Nephron (organoid): ENCODE measurements around the gene KLHL1.

Source experiments
- H3K27ac Mint-ChIP-seq, 3 experiments: 2 replicates each; pipeline ENCODE4 v1.8.0; 2020; ENCODE audit warnings: mixed read lengths in 3 of 3, mild to moderate bottlenecking in 2 of 3, moderate library complexity in 1 of 3
- H3K27me3 Mint-ChIP-seq: 2 replicates; pipeline ENCODE4 v1.8.0; 2021; ENCODE audit warnings: low read depth, mild to moderate bottlenecking, moderate library complexity, mixed read lengths
- H3K36me3 Mint-ChIP-seq: 2 replicates; pipeline ENCODE4 v1.8.0; 2020; ENCODE audit warnings: low read depth, mixed read lengths
- H3K4me1 Mint-ChIP-seq: 2 replicates; pipeline ENCODE4 v1.8.0; 2020; ENCODE audit warnings: mixed read lengths
- H3K4me3 Mint-ChIP-seq, 3 experiments: 2 replicates each; pipeline ENCODE4 v1.8.0; 2020; ENCODE audit warnings: mild to moderate bottlenecking in 3 of 3, mixed read lengths in 3 of 3, moderate library complexity in 2 of 3
- H3K9me3 Mint-ChIP-seq: 2 replicates; pipeline ENCODE4 v1.8.0; 2020; ENCODE audit warnings: mixed read lengths
- CTCF ChIP-seq, 3 experiments: fragments of 200-600 bp; sonication (generic); IDR thresholded peaks; one replicate each; pipeline ENCODE4 v1.5.0; 2021; ENCODE audit warnings: antibody characterized with exemption in 3 of 3; ENCODE audit not compliant: unreplicated experiment in 3 of 3

KLHL1 gene

GRCh38 chr13:70080012-70080411 lies 28.2 kb downstream of the KLHL1 start:
- Mint-ChIP-seq H3K9me3 (no peaks in the 10 kb centered on the region), H3K4me1 (no peaks in the 10 kb centered on the region), H3K27me3 (no peaks in the 10 kb centered on the region), H3K4me3 (no peak overlapping the region), H3K36me3 (no peaks in the 10 kb centered on the region), H3K27ac (peak overlapping the region in 1 of 3 experiments; percentile 7)
- no peak for TF ChIP-seq CTCF (IDR thresholded peaks at IDR 0.05; ENCODE audit: unreplicated experiment in 3 of 3)

GRCh38 chr13:70054572-70054971 lies 53.7 kb downstream of the KLHL1 start:
- H3K36me3 Mint-ChIP-seq = no peaks in the 10 kb centered on the region
- H3K27me3 Mint-ChIP-seq = no peaks in the 10 kb centered on the region
- no peaks in the 10 kb centered on the region for H3K4me1 Mint-ChIP-seq
- H3K9me3 Mint-ChIP-seq = peaks cover 3% of the 10 kb centered on the region
- no peak overlapping the region for H3K27ac Mint-ChIP-seq
- H3K4me3 Mint-ChIP-seq = no peak overlapping the region
- TF ChIP-seq CTCF (IDR thresholded peaks at IDR 0.05; ENCODE audit: unreplicated experiment in 3 of 3) = no peak

- no peaks in the 10 kb centered on the region for H3K27me3 Mint-ChIP-seq
- no peak for TF ChIP-seq CTCF (IDR thresholded peaks at IDR 0.05; ENCODE audit: unreplicated experiment in 3 of 3)
- H3K9me3 Mint-ChIP-seq = peaks cover 3% of the 10 kb centered on the region
- H3K36me3 Mint-ChIP-seq = no peaks in the 10 kb centered on the region
- no peaks in the 10 kb centered on the region for H3K4me1 Mint-ChIP-seq
- H3K4me3 Mint-ChIP-seq = no peak overlapping the region
- no peak overlapping the region for H3K27ac Mint-ChIP-seq
These were observed 56.7 kb downstream of the KLHL1 start for GRCh38 chr13:70051531-70051930.

- no peak overlapping the region for H3K27ac Mint-ChIP-seq
- no peaks in the 10 kb centered on the region for H3K27me3 Mint-ChIP-seq
- no peaks in the 10 kb centered on the region for H3K9me3 Mint-ChIP-seq
- H3K36me3 Mint-ChIP-seq = no peaks in the 10 kb centered on the region
- H3K4me3 Mint-ChIP-seq = no peak overlapping the region
- no peaks in the 10 kb centered on the region for H3K4me1 Mint-ChIP-seq
- TF ChIP-seq CTCF (IDR thresholded peaks at IDR 0.05; ENCODE audit: unreplicated experiment in 3 of 3) = no peak
These were observed 64.6 kb downstream of the KLHL1 start for GRCh38 chr13:70043685-70044084.

- H3K27ac Mint-ChIP-seq = no peak overlapping the region
- no peaks in the 10 kb centered on the region for H3K27me3 Mint-ChIP-seq
- H3K4me3 Mint-ChIP-seq = no peak overlapping the region
- TF ChIP-seq CTCF (IDR thresholded peaks at IDR 0.05; ENCODE audit: unreplicated experiment in 3 of 3) = no peak
- H3K36me3 Mint-ChIP-seq = no peaks in the 10 kb centered on the region
- no peaks in the 10 kb centered on the region for H3K4me1 Mint-ChIP-seq
- H3K9me3 Mint-ChIP-seq = no peaks in the 10 kb centered on the region
These were observed 66.1 kb downstream of the KLHL1 start for GRCh38 chr13:70042193-70042592.

- no peak for TF ChIP-seq CTCF (IDR thresholded peaks at IDR 0.05; ENCODE audit: unreplicated experiment in 3 of 3)
- Mint-ChIP-seq H3K4me1 (no peaks in the 10 kb centered on the region), H3K4me3 (no peak overlapping the region), H3K27me3 (no peaks in the 10 kb centered on the region), H3K9me3 (no peaks in the 10 kb centered on the region), H3K27ac (no peak overlapping the region), H3K36me3 (no peaks in the 10 kb centered on the region)
These were observed 74.0 kb downstream of the KLHL1 start for GRCh38 chr13:70034286-70034685.
